ENCODE measurements around the gene CAPN13.

DNA sequence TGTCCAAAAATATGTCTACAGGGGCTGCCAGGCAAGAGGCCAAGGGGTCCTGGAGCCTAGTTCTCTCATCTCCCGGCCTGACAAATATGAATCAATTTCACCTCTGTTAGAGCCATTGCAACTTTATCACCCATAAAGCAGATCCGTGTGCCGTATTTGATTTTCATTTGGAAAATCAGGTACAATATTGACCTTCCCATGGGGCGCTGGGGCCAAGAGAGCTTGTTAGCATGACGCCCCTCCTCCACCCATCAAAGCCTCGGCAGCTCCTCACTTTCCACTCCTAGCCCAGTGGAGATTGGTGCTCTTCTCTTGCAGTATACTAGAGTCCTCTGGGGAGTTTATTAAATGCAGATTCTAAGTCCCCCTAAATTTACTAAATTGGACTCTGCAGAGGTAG lies 96.8 kb downstream of the CAPN13 start:
- TF ChIP-seq CREB1 (CRISPR knock-in tag; IDR thresholded peaks at IDR 0.05; ENCODE audit: low read depth): no peak
- TF ChIP-seq STAT1 (IDR thresholded peaks at IDR 0.05; ENCODE audit: unreplicated experiment): no peak
- no peak for TF ChIP-seq CTCF (conservative IDR thresholded peaks at IDR 0.05; ENCODE audit: low read depth in 2 of 2)
- no peak for TF ChIP-seq REST (IDR thresholded peaks at IDR 0.05; ENCODE audit: unreplicated experiment)
- no peak for TF ChIP-seq POLR2AphosphoS5 (IDR thresholded peaks at IDR 0.05; ENCODE audit: low read depth)
- no peak for TF ChIP-seq EZH2phosphoT487 (IDR thresholded peaks at IDR 0.05; ENCODE audit: unreplicated experiment)
- no peak for TF ChIP-seq JUNB (IDR thresholded peaks at IDR 0.05; ENCODE audit: unreplicated experiment)
